Adrenal gland (tissue), 5 donors: ENCODE results near the gene SH2B3.

Experiments used
- CTCF ChIP-seq, 6 experiments: fragments of 450-650 bp in 4 of 6; fragments of 200-600 bp in 2 of 6; sonication (generic) in 1 of 6; IDR thresholded peaks; 1 replicate in 5 of 6; 2 replicates in 1 of 6; pipeline versions ENCODE4 v1.5.1 to v1.8.0; 2016 to 2021; ENCODE audit warnings: antibody characterized with exemption in 6 of 6, mild to moderate bottlenecking in 2 of 6, moderate library complexity in 1 of 6
- POLR2A ChIP-seq, 2 donors: fragments of 450-650 bp; IDR thresholded peaks; one replicate each; pipeline ENCODE4 v1.6.1; 2017; ENCODE audit warnings: antibody characterized with exemption in 2 of 2, mild to moderate bottlenecking in 2 of 2, moderate library complexity in 1 of 2
- donor health status: DM: no; HTN: no; CAD: no.

GRCh38 chr12:111448266-111448830, 42.6 kb downstream of the SH2B3 start:
- no peak for TF ChIP-seq CTCF (IDR thresholded peaks at IDR 0.05)
- no peak for TF ChIP-seq POLR2A (IDR thresholded peaks at IDR 0.05)
